Measurements from ENCODE around the gene RALGPS2. TPM values are rescaled to one million over a fixed set of nuclear protein-coding genes. Genes with fewer than 3 reads are reported as not detected.

The RALGPS2 gene
- total and polyA plus RNA-seq, 2 of the 13 experiments (the other 11 are each of a cell fraction or from before 2014, with no cell fraction given): 15.6 to 36.0 TPM

DNA sequence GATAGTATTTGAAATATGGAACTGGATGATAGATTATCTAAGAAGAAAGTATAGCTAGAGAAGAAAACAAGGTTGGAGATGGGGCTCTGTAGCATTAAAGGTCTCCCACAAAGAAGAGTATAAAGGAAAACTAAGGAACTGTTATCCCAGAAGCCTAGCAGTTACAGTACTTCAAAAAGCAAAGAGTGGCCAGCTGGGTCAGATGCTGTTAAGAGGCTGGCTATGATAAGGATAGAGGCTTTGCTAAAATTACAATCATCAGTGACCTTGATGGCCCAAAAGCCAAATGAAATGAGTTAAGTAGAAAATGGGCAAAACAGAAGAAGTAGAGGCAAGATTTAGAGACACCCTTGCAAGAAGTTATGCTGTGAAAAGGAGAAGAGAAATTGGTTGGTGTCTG, 170.9 kb downstream of the RALGPS2 start (continued):
- no peak for TF ChIP-seq PAX8 (CRISPR knock-in tag; IDR thresholded peaks at IDR 0.05; ENCODE audit: borderline replicate concordance)
- TF ChIP-seq ELF4 (CRISPR knock-in tag; IDR thresholded peaks at IDR 0.05; ENCODE audit: borderline replicate concordance): no peak
- TF ChIP-seq, protein P1, sequence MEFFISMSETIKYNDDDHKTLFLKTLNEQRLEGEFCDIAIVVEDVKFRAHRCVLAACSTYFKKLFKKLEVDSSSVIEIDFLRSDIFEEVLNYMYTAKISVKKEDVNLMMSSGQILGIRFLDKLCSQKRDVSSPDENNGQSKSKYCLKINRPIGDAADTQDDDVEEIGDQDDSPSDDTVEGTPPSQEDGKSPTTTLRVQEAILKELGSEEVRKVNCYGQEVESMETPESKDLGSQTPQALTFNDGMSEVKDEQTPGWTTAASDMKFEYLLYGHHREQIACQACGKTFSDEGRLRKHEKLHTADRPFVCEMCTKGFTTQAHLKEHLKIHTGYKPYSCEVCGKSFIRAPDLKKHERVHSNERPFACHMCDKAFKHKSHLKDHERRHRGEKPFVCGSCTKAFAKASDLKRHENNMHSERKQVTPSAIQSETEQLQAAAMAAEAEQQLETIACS (CRISPR knock-in tag; IDR thresholded peaks at IDR 0.05): no peak
- no peak for TF ChIP-seq REPIN1 (CRISPR knock-in tag; IDR thresholded peaks at IDR 0.05; ENCODE audit: borderline replicate concordance, low read depth)
- TF ChIP-seq ZNF557 (CRISPR knock-in tag; IDR thresholded peaks at IDR 0.05): no peak

DNA sequence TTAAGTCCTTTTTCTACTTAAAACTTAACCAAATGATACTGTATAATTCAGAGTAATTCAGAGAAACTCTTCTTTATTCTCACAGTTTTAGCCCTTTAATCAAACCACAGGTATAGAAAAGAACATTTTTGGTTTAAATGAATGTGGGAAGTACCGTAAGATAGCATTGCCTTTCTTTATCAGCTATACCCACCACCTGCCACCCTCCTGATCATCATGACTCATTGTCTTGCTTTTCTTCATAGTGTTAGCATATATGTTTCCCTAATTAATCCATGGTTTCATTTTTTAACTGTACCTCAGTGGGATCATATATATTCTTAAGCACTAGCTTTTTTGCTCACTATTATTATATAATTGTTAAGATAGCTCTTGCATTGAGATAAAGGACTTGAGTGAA, 173.4 kb downstream of the RALGPS2 start:
- POLR2A ChIA-PET: no interaction called here
- H3K79me2 ChIP-seq (ENCODE audit: insufficient read depth, low read length): no peaks in the 10 kb centered on the region
- no peaks in the 10 kb centered on the region for H3K36me3 ChIP-seq (replicated peaks in 1 of 2; ENCODE audit: control insufficient read depth in 1 of 2, insufficient read depth in 2 of 2, low read length in 2 of 2)
- CTCF ChIA-PET (ENCODE audit: low intra/inter-chr PET ratio, low total read pairs): no interaction called here
- H3K9ac ChIP-seq (ENCODE audit: insufficient read depth, low read depth, low read length): no peak overlapping the region
- H3K4me3 ChIP-seq (replicated peaks in 1 of 3; ENCODE audit: insufficient read depth in 1 of 3, low read depth in 2 of 3, low read length in 3 of 3): no peak overlapping the region
- ATAC-seq (no peak), FAIRE-seq (no peak), DNase-seq (ENCODE audit: low spot score) (no peak)
- H3K27ac ChIP-seq (ENCODE audit: extremely low read length, insufficient read depth, low read length): no peak overlapping the region
- H3K4me1 ChIP-seq (ENCODE audit: insufficient read depth, low read length): no peaks in the 10 kb centered on the region
- no peak overlapping the region for H2AFZ ChIP-seq (ENCODE audit: low read length)
- BruUV-seq (replicated peaks): no TSS peak
- no peaks in the 10 kb centered on the region for H3K9me3 ChIP-seq (ENCODE audit: low read length)
- H4K20me1 ChIP-seq (ENCODE audit: insufficient read depth, low read length): no peaks in the 10 kb centered on the region
- in situ Hi-C loops (cut with HindIII; ENCODE audit: extremely low pct_ligation_motif_present, low pct_unique_long_range_greater_than_20kb) (no loop called here), intact Hi-C loops (cut with micrococcal nuclease; ENCODE audit: unreplicated experiment) (no loop called here)
- WGBS (ENCODE audit: low lambda C conversion rate): 100% methylated on average over 1 of the region's 1 CpG
- no peaks in the 10 kb centered on the region for H3K27me3 ChIP-seq (ENCODE audit: control insufficient read depth in 1 of 2, insufficient read depth in 2 of 2, low read length in 2 of 2)
- TF ChIP-seq BRCA1 (CRISPR knock-in tag; IDR thresholded peaks at IDR 0.05) (no peak), SIX1 (CRISPR knock-in tag; IDR thresholded peaks at IDR 0.05; ENCODE audit: borderline replicate concordance) (no peak), ZNF737 (CRISPR knock-in tag; IDR thresholded peaks at IDR 0.05; ENCODE audit: borderline replicate concordance) (no peak), PRPF4 (IDR thresholded peaks at IDR 0.05; ENCODE audit: low read depth, low read length, poor library complexity, severe bottlenecking) (no peak), ZC3H13 (CRISPR knock-in tag; IDR thresholded peaks at IDR 0.05) (no peak), NR2F1 (CRISPR knock-in tag; IDR thresholded peaks at IDR 0.05) (no peak), ZBTB7A (CRISPR knock-in tag; IDR thresholded peaks at IDR 0.05) (no peak)
- no peak overlapping the region for H3K4me2 ChIP-seq (ENCODE audit: low read depth, low read length)

Measured in HepG2 (cell line).